Choroid plexus epithelial cell (primary cell): ENCODE results near the gene HACD4.

Experiments
- DNase-seq: peaks from one replicate; pipeline ENCODE4 v3.0.0-alpha.2; 2010; ENCODE audit warnings: low read depth
- H3K4me3 ChIP-seq: 2 replicates; pipeline ENCODE4 v1.5.1; 2011; ENCODE audit warnings: low read depth, mild to moderate bottlenecking, control low read depth, low read length, moderate library complexity
- TF ChIP-seq, protein P1 (sequence below): conservative IDR thresholded peaks from 2 replicates; pipeline ENCODE4 v1.5.1; 2011; ENCODE audit warnings: low read depth, mild to moderate bottlenecking, control low read depth, inconsistent platforms, low read length, moderate library complexity

HACD4 gene, protein sequence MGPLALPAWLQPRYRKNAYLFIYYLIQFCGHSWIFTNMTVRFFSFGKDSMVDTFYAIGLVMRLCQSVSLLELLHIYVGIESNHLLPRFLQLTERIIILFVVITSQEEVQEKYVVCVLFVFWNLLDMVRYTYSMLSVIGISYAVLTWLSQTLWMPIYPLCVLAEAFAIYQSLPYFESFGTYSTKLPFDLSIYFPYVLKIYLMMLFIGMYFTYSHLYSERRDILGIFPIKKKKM

DNA sequence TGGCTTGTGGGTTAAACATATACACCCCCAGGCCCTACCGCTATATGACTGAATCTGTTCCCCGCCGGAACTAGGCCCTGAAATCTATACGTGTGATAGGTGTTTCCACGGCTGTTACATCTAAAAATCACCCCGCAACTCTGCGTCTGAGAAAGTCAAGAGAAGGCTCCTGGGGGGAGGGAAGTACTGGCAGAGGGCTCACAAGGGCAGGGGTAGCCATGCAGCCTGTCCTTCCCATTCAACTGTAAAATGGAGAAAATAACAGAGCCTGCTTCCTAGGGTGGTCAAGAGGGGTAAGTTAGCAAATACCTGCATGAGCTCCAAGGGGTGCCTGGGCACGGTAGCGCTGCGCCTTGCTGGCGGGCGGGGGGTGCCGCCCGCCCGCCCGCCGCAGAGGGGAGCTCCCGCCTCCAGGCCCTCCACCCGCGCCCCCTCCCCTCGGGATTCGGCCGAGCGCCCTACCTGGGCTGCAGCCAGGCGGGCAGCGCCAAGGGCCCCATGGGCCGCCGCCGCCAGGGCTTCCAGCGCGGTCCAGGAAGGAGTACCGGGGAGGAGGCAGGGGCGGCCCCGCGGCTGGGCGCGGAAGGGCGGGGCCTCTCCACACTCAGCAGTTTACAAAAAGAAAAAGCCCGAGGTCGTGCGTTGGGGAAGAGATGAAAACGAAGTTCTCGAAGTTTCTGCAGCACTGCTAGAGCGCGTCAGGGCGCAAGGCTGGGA lies at the start of gene HACD4:
HACD4 (minus strand) TSS at position 550 of the 717 bp plus-strand sequence; CDS start at position 500, 50 bp downstream.
- peak; percentile 49 for DNase-seq
- peak within 1 kb of the TSS; percentile 58 for H3K4me3 ChIP-seq
- TF ChIP-seq, protein P1, sequence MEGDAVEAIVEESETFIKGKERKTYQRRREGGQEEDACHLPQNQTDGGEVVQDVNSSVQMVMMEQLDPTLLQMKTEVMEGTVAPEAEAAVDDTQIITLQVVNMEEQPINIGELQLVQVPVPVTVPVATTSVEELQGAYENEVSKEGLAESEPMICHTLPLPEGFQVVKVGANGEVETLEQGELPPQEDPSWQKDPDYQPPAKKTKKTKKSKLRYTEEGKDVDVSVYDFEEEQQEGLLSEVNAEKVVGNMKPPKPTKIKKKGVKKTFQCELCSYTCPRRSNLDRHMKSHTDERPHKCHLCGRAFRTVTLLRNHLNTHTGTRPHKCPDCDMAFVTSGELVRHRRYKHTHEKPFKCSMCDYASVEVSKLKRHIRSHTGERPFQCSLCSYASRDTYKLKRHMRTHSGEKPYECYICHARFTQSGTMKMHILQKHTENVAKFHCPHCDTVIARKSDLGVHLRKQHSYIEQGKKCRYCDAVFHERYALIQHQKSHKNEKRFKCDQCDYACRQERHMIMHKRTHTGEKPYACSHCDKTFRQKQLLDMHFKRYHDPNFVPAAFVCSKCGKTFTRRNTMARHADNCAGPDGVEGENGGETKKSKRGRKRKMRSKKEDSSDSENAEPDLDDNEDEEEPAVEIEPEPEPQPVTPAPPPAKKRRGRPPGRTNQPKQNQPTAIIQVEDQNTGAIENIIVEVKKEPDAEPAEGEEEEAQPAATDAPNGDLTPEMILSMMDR = no peak

DNA sequence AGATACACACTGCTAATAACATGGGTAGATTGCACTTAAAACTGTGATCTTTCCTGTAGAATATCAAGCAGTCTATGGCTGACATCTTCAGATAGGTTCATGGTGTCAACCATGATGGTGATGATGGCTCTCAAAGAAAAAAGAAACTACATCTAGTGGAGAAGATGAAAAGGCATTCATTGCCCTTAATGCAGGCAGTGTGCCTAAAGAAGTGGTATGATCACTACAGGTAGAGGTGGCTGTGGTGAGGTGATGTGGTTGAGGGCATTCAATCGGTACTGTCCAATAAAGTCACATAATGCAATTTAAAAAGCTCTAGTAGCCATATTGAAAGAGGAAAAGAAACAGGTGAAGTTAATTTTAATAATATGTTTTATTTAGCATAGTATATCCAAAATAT lies 49.4 kb upstream of the HACD4 start:
- no peak overlapping the region for H3K4me3 ChIP-seq
- TF ChIP-seq, protein P1 = no peak
- DNase-seq = no peak

DNA sequence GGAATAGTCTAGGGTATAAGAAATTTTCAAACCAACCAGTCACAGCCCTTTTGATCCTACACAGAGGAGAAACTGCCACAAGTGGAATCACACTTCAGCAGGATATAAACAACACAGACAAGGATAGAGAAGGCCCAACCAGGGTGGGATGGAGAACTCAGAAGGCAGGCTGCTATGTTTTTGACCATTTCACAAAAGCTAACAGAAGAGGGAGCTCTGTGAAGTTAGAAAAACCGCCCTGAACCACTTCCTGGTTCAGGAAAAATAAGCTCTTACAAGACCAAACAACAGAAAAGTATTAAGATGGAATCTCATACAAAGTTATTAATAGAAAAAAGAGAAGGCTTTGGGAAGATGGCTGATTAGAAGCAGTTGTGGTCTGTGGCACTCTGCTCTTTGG lies 47.3 kb upstream of the HACD4 start:
- no peak overlapping the region for H3K4me3 ChIP-seq
- peak; percentile 11 for DNase-seq
- TF ChIP-seq, protein P1 = no peak

DNA sequence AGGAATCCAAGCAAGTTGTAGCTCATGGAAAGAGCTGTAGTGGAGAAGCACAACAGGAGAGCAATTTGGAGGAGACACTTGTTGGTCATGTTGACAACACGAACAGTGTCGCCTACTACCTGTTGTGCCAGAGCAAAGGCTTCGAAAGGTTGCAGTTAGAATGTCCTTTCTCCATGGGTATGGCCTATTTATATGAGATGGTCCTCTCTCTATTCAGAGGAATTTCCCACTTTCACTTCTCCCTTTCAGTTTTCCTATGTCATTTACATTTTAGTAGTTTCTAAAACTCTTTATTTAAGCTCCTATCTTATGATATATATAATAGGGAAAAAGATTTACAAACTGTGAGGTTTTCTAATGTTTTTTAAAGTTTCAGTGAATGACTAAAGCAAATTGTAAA lies 46.3 kb upstream of the HACD4 start, which contains the start of gene IFNB1:
IFNB1 (minus strand) TSS at position 162 of the 400 bp plus-strand sequence; CDS start at position 89, 73 bp downstream.
- H3K4me3 ChIP-seq = no peak within 1 kb of the TSS
- DNase-seq = no peak
- TF ChIP-seq, protein P1 = no peak

DNA sequence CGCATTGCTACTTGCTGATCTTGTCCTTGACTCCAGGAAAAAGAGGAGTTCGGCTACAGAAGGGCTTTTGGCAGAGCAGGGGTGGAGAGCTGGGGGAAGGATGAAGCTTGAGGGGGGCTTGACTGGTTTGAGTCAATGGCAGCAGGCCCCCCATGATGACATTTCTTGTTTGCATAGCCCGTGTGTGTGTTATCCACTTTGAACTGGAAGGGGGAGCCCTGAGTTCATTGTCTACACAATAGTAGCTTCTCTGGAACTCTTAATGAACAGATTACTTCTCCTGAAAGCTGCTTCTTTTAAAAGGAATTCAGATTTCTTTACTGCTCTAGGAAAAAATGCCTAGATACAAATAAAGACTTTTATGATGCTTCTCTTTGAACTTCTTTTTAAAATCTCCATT lies 44.0 kb upstream of the HACD4 start:
- DNase-seq = no peak
- H3K4me3 ChIP-seq = no peak overlapping the region
- TF ChIP-seq, protein P1 = no peak

GRCh38 chr9:21070906-21071305 lies 39.5 kb upstream of the HACD4 start:
- TF ChIP-seq, protein P1 = no peak
- no peak overlapping the region for H3K4me3 ChIP-seq

More at GRCh38 chr9:21070906-21071305, 39.5 kb upstream of the HACD4 start:
- peak; percentile 12 for DNase-seq
